Measurements from ENCODE around the gene MUC2.

MUC2 gene

DNA sequence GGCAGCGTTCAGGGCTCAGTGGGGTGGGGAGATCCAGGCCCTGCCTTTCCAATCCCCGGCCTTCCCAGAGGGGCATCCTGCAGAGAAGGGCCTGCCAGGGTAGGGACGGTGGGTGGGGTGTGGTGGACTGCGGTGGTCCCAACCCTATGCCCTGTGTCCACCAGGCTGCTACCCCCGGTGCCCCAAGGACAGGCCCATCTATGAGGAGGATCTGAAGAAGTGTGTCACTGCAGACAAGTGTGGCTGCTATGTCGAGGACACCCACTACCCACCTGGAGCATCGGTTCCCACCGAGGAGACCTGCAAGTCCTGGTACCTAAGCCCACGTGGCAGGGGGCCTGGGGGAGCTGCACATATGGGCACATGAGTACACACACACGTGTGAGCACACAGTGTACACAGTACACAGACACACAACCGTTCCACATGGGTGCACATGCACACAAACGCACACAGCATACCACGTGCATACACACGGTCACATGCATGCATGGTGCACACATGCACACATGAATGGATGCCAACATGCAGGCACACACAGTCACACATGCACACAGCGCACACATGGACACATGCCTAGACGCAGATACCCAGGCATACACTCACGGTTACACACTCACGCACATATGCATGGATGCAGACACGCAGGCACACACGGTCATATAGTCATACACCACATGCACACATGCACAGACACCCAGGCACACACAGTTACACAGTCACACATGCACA, 16.1 kb downstream of the MUC2 start:
- Histone ChIP-seq H3K4me3 (ENCODE audit: control insufficient read depth in 1 of 7, extremely low read depth in 1 of 7, insufficient read depth in 4 of 7, low read depth in 2 of 7, low read length in 6 of 7) (no peak overlapping the region), H3K9me3 (ENCODE audit: control extremely low read depth in 1 of 5, control insufficient read depth in 4 of 5, insufficient read depth in 2 of 5, low read depth in 1 of 5, low read length in 4 of 5) (no peaks in the 10 kb centered on the region), H3K27ac (ENCODE audit: insufficient read depth in 1 of 2, low read depth in 1 of 2, low read length in 2 of 2, poor library complexity in 1 of 2, severe bottlenecking in 2 of 2) (no peak overlapping the region), H3K4me1 (ENCODE audit: control extremely low read depth in 1 of 4, control insufficient read depth in 4 of 4, insufficient read depth in 4 of 4, low read length in 3 of 4) (no peaks in the 10 kb centered on the region), H3K36me3 (ENCODE audit: control insufficient read depth in 4 of 4, insufficient read depth in 4 of 4, low read length in 3 of 4) (no peaks in the 10 kb centered on the region), H3K27me3 (replicated peaks in 2 of 5; ENCODE audit: control insufficient read depth in 4 of 5, insufficient read depth in 5 of 5, low read length in 4 of 5) (no peaks in the 10 kb centered on the region)
- POLR2A ChIA-PET: no interaction called here
- WGBS (ENCODE audit: insufficient coverage): 90% methylated on average over 18 of the region's 20 CpGs
- no peak for DNase-seq
- CTCF ChIA-PET: no interaction called here

DNA sequence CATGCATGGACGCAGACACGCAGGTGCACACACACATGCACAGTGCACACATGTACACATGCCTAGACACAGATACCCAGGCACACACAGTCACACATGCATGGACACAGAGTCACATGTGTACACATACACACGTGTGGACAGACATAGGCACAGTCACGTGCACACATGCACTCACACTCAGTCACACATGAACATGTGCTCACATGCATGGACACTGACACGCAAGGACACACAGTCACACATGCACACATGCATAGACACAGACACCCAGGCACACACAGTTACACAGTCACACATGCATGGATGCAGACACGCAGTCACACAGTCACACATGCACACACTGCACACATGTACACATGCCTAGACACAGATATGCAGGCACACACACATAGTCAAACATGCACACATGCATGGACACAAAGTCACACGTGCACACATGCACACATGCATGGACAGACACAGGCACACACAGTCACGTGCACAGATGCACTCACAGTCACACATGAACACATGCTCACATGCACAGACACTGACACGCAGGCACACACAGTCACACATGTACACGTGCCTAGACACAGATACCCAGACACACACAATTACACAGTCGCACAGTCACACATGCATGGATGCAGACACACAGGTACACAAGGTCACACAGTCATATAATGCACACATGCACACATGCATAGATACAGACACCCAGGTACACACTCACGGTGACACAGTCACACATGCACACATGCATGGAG, 16.8 kb downstream of the MUC2 start:
- no peak for DNase-seq
- WGBS (ENCODE audit: insufficient coverage): 73% methylated on average over 10 of the region's 12 CpGs
- CTCF ChIA-PET: no interaction called here
- Histone ChIP-seq H3K27me3 (replicated peaks in 2 of 5; ENCODE audit: control insufficient read depth in 4 of 5, insufficient read depth in 5 of 5, low read length in 4 of 5) (no peaks in the 10 kb centered on the region), H3K9me3 (ENCODE audit: control extremely low read depth in 1 of 5, control insufficient read depth in 4 of 5, insufficient read depth in 2 of 5, low read depth in 1 of 5, low read length in 4 of 5) (peaks cover 0 to 3% (median 0%) of the 10 kb centered on the region in 5 experiments), H3K36me3 (ENCODE audit: control insufficient read depth in 4 of 4, insufficient read depth in 4 of 4, low read length in 3 of 4) (no peaks in the 10 kb centered on the region), H3K4me1 (ENCODE audit: control extremely low read depth in 1 of 4, control insufficient read depth in 4 of 4, insufficient read depth in 4 of 4, low read length in 3 of 4) (no peaks in the 10 kb centered on the region), H3K27ac (ENCODE audit: insufficient read depth in 1 of 2, low read depth in 1 of 2, low read length in 2 of 2, poor library complexity in 1 of 2, severe bottlenecking in 2 of 2) (no peak overlapping the region), H3K4me3 (ENCODE audit: control insufficient read depth in 1 of 7, extremely low read depth in 1 of 7, insufficient read depth in 4 of 7, low read depth in 2 of 7, low read length in 6 of 7) (no peak overlapping the region)
- POLR2A ChIA-PET: no interaction called here

DNA sequence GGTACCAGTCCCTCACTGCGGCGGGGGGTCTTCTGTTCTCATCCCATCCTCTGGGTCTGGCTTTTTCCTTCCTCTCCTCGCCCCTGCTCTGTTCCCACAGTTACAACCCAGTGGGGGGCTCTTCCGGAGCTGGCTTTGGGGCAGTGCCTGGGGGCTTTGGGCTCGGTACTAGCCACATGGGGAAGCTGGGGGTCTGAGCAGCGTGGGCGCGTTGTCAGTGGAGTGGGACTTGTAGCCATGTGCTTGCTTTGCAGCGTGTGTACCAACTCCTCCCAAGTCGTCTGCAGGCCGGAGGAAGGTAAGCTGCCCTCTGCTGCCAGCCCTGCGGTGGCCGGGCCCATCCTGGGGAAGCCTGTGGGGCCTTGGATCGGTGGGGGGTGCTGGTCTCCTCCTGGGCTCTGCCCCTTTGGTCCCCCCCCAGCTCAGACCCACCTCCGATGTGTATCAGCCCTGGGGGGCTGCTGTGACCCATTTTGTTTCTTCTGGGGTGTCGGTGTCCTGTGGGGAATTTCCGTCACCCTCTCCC, 17.5 kb downstream of the MUC2 start:
- no peaks in the 10 kb centered on the region for H3K4me1 ChIP-seq (ENCODE audit: control extremely low read depth in 1 of 4, control insufficient read depth in 4 of 4, insufficient read depth in 4 of 4, low read length in 3 of 4)
- POLR2A ChIA-PET: no interaction called here
- WGBS (ENCODE audit: insufficient coverage): 86% methylated on average over 17 of the region's 17 CpGs

DNA sequence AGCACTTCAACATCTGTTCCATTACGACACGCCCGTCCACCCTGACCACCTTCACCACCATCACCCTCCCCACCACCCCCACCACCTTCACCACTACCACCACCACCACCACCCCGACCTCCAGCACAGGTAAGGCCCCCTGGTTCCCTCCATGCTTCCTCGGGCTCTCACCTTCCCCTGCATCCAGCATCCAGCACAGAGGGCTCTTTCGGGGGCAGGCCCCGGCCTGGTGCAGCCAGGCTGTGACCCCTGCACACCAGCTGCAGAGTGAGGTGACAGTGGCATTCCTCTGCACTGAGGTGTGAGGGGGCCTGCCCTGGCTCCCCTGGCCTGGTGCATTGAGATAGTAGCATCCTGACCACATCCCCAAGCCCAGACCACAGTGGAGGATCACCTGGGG, 18.2 kb downstream of the MUC2 start:
- Histone ChIP-seq H3K36me3 (ENCODE audit: control insufficient read depth in 4 of 4, insufficient read depth in 4 of 4, low read length in 3 of 4) (no peaks in the 10 kb centered on the region), H3K9me3 (ENCODE audit: control extremely low read depth in 1 of 5, control insufficient read depth in 4 of 5, insufficient read depth in 2 of 5, low read depth in 1 of 5, low read length in 4 of 5) (peaks cover 0 to 3% (median 0%) of the 10 kb centered on the region in 5 experiments), H3K4me3 (ENCODE audit: control insufficient read depth in 1 of 7, extremely low read depth in 1 of 7, insufficient read depth in 4 of 7, low read depth in 2 of 7, low read length in 6 of 7) (no peak overlapping the region), H3K27ac (ENCODE audit: insufficient read depth in 1 of 2, low read depth in 1 of 2, low read length in 2 of 2, poor library complexity in 1 of 2, severe bottlenecking in 2 of 2) (no peak overlapping the region), H3K4me1 (ENCODE audit: control extremely low read depth in 1 of 4, control insufficient read depth in 4 of 4, insufficient read depth in 4 of 4, low read length in 3 of 4) (no peaks in the 10 kb centered on the region), H3K27me3 (replicated peaks in 2 of 5; ENCODE audit: control insufficient read depth in 4 of 5, insufficient read depth in 5 of 5, low read length in 4 of 5) (no peaks in the 10 kb centered on the region)
- no peak for DNase-seq
- CTCF ChIA-PET: no interaction called here
- POLR2A ChIA-PET: no interaction called here
- 93% methylated on average over 3 of the region's 7 CpGs for WGBS (ENCODE audit: insufficient coverage)

More for the DNA sequence above, 17.5 kb downstream of the MUC2 start:
- no peak overlapping the region for H3K4me3 ChIP-seq (ENCODE audit: control insufficient read depth in 1 of 7, extremely low read depth in 1 of 7, insufficient read depth in 4 of 7, low read depth in 2 of 7, low read length in 6 of 7)
- no peaks in the 10 kb centered on the region for H3K36me3 ChIP-seq (ENCODE audit: control insufficient read depth in 4 of 4, insufficient read depth in 4 of 4, low read length in 3 of 4)
- H3K27me3 ChIP-seq (replicated peaks in 2 of 5; ENCODE audit: control insufficient read depth in 4 of 5, insufficient read depth in 5 of 5, low read length in 4 of 5): no peaks in the 10 kb centered on the region
- H3K9me3 ChIP-seq (ENCODE audit: control extremely low read depth in 1 of 5, control insufficient read depth in 4 of 5, insufficient read depth in 2 of 5, low read depth in 1 of 5, low read length in 4 of 5): peaks cover 0 to 3% (median 0%) of the 10 kb centered on the region in 5 experiments
- H3K27ac ChIP-seq (ENCODE audit: insufficient read depth in 1 of 2, low read depth in 1 of 2, low read length in 2 of 2, poor library complexity in 1 of 2, severe bottlenecking in 2 of 2): no peak overlapping the region
- no peak for DNase-seq
- CTCF ChIA-PET: no interaction called here

DNA sequence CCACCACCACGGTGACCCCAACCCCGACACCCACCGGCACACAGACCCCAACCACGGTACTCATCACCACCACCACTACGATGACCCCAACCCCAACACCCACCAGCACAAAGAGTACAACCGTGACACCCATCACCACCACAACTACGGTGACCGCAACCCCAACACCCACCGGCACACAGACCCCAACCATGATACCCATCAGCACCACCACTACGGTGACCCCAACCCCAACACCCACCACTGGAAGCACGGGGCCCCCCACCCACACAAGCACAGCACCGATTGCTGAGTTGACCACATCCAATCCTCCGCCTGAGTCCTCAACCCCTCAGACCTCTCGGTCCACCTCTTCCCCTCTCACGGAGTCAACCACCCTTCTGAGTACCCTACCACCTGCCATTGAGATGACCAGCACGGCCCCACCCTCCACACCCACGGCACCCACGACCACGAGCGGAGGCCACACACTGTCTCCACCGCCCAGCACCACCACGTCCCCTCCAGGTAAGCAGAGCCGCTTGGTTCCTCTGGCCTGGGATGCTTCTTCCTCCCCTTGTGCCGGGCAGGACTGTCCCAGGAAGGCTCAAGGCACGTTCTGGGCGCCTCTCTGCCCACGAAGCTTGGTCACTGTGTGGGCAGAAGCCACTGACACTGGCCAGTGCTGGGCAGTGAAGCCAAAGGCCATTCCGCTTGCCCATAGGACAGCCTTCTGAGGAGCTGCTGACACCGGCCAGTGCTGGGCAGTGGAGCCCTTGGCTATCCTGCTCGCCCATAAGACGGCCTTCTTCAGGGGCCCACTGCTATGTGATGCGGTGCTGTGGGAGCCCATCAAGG, 25.1 kb downstream of the MUC2 start:
- ChIA-PET POLR2A (no interaction called here), CTCF (no interaction called here)
- Histone ChIP-seq H3K36me3 (ENCODE audit: control insufficient read depth in 4 of 4, insufficient read depth in 4 of 4, low read length in 3 of 4) (no peaks in the 10 kb centered on the region), H3K27me3 (replicated peaks in 2 of 5; ENCODE audit: control insufficient read depth in 4 of 5, insufficient read depth in 5 of 5, low read length in 4 of 5) (no peaks in the 10 kb centered on the region), H3K27ac (ENCODE audit: insufficient read depth in 1 of 2, low read depth in 1 of 2, low read length in 2 of 2, poor library complexity in 1 of 2, severe bottlenecking in 2 of 2) (no peak overlapping the region), H3K4me3 (ENCODE audit: control insufficient read depth in 1 of 7, extremely low read depth in 1 of 7, insufficient read depth in 4 of 7, low read depth in 2 of 7, low read length in 6 of 7) (no peak overlapping the region), H3K4me1 (ENCODE audit: control extremely low read depth in 1 of 4, control insufficient read depth in 4 of 4, insufficient read depth in 4 of 4, low read length in 3 of 4) (no peaks in the 10 kb centered on the region), H3K9me3 (ENCODE audit: control extremely low read depth in 1 of 5, control insufficient read depth in 4 of 5, insufficient read depth in 2 of 5, low read depth in 1 of 5, low read length in 4 of 5) (peaks cover 0 to 13% (median 0%) of the 10 kb centered on the region in 5 experiments)
- DNase-seq: no peak
- WGBS (ENCODE audit: insufficient coverage): 95% methylated on average over 25 of the region's 32 CpGs

DNA sequence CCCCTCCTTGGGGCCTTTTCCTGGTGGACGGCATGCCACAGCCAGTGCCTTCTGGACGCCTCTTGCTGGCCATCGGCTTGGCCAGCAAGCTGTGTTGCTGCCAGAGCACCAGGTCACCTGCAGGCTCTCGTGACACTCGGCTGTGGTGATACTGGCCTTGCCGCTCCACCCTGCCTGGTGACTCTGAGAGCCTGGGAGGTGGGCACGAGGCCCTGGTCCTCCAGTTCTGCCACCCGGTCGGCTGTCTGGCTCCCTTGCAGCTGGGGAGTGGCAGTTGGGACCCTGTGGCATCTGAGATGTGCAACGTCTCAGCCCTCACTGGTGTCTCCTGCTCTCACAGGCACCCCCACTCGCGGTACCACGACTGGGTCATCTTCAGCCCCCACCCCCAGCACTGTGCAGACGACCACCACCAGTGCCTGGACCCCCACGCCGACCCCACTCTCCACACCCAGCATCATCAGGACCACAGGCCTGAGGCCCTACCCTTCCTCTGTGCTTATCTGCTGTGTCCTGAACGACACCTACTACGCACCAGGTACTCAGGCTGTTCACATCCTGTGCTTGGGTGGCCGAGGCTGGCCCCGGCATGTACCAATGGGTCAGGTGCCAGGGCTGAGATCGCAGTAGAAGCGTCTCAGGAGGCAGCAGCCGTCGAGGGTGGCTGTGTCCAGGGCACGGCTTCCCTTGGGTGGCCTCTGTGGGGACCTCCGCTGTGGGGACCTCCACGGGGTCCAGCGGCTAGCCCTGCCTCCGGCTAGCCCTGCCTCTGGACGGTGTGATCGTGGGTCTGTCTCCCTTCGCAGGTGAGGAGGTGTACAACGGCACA, 26.0 kb downstream of the MUC2 start:
- Histone ChIP-seq H3K36me3 (ENCODE audit: control insufficient read depth in 4 of 4, insufficient read depth in 4 of 4, low read length in 3 of 4) (no peaks in the 10 kb centered on the region), H3K9me3 (ENCODE audit: control extremely low read depth in 1 of 5, control insufficient read depth in 4 of 5, insufficient read depth in 2 of 5, low read depth in 1 of 5, low read length in 4 of 5) (peaks cover 0 to 13% (median 0%) of the 10 kb centered on the region in 5 experiments), H3K4me1 (ENCODE audit: control extremely low read depth in 1 of 4, control insufficient read depth in 4 of 4, insufficient read depth in 4 of 4, low read length in 3 of 4) (no peaks in the 10 kb centered on the region), H3K4me3 (ENCODE audit: control insufficient read depth in 1 of 7, extremely low read depth in 1 of 7, insufficient read depth in 4 of 7, low read depth in 2 of 7, low read length in 6 of 7) (no peak overlapping the region), H3K27me3 (replicated peaks in 2 of 5; ENCODE audit: control insufficient read depth in 4 of 5, insufficient read depth in 5 of 5, low read length in 4 of 5) (no peaks in the 10 kb centered on the region), H3K27ac (ENCODE audit: insufficient read depth in 1 of 2, low read depth in 1 of 2, low read length in 2 of 2, poor library complexity in 1 of 2, severe bottlenecking in 2 of 2) (no peak overlapping the region)
- POLR2A ChIA-PET: no interaction called here
- 94% methylated on average over 27 of the region's 33 CpGs for WGBS (ENCODE audit: insufficient coverage)
- CTCF ChIA-PET: no interaction called here
- no peak for DNase-seq

Data from common myeloid progenitor, CD34-positive (primary cell).